ENCODE measurements around the gene ELOF1. TPM values are rescaled to one million over a fixed set of nuclear protein-coding genes. Genes with fewer than 3 reads are reported as not detected.
A peak's percentile ranks its signal among the peaks of the same experiment; 100 is the strongest.

ELOF1 gene
- total RNA-seq, 3 donors from 2014 or later, result 82.5 to 91.6 (median 86.4) TPM

DNA sequence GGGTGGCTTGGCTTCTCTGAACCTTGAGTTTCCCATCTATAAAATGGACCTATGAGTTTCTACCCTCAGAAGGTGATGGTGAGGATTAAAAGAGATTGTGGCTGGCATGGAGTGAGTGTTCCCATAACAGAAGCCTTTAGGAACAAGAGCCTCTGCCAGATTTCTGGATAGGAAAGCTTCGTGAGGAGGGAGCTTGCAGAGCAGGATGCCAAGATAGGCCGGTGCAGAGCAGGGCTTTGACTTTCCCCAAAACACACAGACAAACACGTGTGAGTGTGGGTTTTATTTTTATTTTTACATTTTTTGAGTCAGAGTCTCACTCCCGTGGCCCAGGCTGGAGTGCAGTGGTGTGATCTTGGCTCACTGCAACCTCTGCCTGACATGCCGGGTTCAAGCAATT, 24.1 kb downstream of the ELOF1 start:
- Mint-ChIP-seq H3K36me3 (ENCODE audit: insufficient read depth) (no peaks in the 10 kb centered on the region), H3K9me3 (no peaks in the 10 kb centered on the region), H3K4me1 (ENCODE audit: low read depth) (peaks cover 13% of the 10 kb centered on the region), H3K27me3 (ENCODE audit: low read depth) (peaks cover 12% of the 10 kb centered on the region), H3K4me3 (no peak overlapping the region)
- DNase-seq, result no peak
- no peak for ATAC-seq

DNA sequence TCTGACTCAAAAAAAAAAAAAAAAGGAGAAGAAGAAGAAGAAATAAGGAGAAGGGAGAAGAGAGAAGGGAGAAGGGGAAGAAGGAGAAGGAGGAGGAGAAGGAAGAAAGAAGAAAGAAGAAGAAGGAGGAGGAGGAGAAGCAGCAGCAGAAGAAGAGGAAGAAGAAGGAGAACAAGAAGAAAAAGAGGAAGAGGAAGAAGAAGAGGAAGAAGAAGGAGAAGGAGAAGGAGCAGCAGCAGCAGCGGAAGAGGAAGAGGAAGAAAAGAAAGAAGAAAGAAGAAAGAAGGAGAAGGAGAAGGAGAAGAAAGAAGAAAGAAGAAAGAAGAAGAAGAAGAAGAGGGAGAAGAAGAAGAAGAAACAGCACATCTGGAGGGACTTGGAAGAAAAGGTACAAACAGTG, 24.5 kb downstream of the ELOF1 start:
- peaks cover 13% of the 10 kb centered on the region for H3K4me1 Mint-ChIP-seq (ENCODE audit: low read depth)
- ATAC-seq (no peak), DNase-seq (no peak)
- H3K9me3 Mint-ChIP-seq, result no peaks in the 10 kb centered on the region
- H3K27me3 Mint-ChIP-seq (ENCODE audit: low read depth), result peaks cover 12% of the 10 kb centered on the region
- no peaks in the 10 kb centered on the region for H3K36me3 Mint-ChIP-seq (ENCODE audit: insufficient read depth)
- no peak overlapping the region for H3K4me3 Mint-ChIP-seq

DNA sequence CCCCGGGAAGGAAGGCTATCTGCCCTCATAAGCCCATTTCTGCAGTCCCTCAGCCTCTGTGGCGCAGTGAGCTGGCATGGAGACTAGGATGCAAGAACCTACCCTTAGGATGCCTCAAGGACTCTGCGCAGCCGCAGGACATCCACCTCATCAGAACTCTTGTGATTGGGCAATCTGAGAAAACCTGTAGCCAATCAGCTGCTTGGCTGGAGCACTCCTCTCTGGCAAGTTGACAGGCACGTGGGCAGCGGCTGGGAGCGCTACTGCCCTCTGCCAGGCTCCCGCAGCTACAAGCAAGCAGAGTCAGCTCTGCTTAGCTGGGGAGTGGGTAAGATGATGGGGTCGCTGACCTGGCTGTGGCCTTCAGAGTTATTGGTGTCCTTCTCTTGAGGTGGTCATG, 28.6 kb downstream of the ELOF1 start:
- ATAC-seq, result no peak
- DNase-seq, result no peak
- no peak overlapping the region for H3K4me3 Mint-ChIP-seq
- no peaks in the 10 kb centered on the region for H3K9me3 Mint-ChIP-seq
- H3K36me3 Mint-ChIP-seq (ENCODE audit: insufficient read depth), result peaks cover 4% of the 10 kb centered on the region
- peaks cover 26% of the 10 kb centered on the region for H3K4me1 Mint-ChIP-seq (ENCODE audit: low read depth)
- H3K27me3 Mint-ChIP-seq (ENCODE audit: low read depth), result no peaks in the 10 kb centered on the region

DNA sequence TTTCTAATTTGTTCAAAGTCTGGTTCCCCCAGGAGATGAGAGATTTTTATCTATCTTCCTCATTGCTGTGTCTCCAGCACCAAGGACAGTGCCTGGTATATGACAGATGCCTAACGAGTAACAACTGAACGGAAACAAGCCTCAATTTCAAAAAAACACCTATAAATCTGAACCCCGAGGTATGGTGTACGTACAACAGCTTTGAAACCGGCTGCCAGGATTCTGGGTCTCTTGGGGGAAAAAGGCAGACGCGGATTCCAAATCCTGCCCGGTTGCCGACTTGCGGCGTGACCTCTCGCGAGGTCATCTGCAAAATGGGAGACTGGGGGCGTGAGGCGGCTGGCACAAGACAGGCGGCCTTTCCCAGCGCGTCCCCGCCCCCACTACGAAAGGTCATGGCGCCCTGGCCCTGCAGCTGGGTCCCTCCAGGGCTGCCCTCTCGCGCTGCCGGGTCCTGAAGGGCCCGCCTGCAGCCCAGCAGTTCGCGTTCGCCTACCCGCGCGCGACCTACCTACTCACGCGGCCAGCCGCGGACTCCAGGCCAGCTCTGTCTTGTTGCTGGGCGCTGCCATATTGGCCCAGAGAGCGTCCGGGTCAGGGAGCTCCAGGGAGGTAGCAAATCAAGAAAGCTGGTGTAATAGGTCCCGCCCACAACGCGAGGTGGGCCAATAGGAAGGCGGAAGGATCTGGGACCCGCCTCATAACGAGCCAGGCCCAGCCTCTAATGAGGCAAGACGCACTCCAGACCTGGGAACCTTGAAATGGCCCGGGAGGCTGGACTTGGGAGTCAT, 30.3 kb downstream of the ELOF1 start, which contains the start of gene ECSIT:
TSS of gene ECSIT (minus strand) at position 584 of the 791 bp plus-strand sequence. CDS start 9,964 bp downstream, outside the sequence.
- Mint-ChIP-seq H3K27me3 (ENCODE audit: low read depth) (no peaks in the 10 kb centered on the region), H3K4me3 (peak within 1 kb of the TSS; percentile 94), H3K36me3 (ENCODE audit: insufficient read depth) (peaks cover 4% of the 10 kb centered on the region), H3K4me1 (ENCODE audit: low read depth) (peaks cover 22% of the 10 kb centered on the region), H3K9me3 (no peaks in the 10 kb centered on the region)
- peak; percentile 96 to 97 for ATAC-seq
- DNase-seq, result peak; percentile 87

DNA sequence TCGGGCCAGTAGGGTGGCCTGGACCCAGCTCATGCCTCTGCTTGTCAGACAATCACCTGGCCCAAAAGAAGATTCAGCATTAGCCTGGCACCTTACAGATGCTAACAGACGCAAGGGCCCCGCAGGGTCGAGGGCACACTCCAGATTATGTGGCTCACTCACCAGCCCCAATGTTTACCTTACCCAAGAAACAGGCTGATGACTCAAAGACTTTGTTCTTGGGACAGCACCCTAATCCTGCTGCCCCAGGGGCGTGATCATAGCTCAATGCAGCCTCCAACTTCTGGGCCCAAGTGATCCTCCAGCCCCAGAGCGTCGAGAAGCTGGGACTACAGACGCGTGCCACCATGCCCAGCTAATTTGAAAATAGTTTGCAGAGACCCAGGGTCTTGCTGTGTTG, 39.9 kb downstream of the ELOF1 start:
- no peaks in the 10 kb centered on the region for H3K4me1 Mint-ChIP-seq (ENCODE audit: low read depth)
- no peak overlapping the region for H3K4me3 Mint-ChIP-seq
- ATAC-seq, result peak in 1 of 2 donors; percentile 10
- DNase-seq, result no peak
- H3K9me3 Mint-ChIP-seq, result no peaks in the 10 kb centered on the region
- H3K36me3 Mint-ChIP-seq (ENCODE audit: insufficient read depth), result peaks cover 20% of the 10 kb centered on the region
- H3K27me3 Mint-ChIP-seq (ENCODE audit: low read depth), result no peaks in the 10 kb centered on the region

DNA sequence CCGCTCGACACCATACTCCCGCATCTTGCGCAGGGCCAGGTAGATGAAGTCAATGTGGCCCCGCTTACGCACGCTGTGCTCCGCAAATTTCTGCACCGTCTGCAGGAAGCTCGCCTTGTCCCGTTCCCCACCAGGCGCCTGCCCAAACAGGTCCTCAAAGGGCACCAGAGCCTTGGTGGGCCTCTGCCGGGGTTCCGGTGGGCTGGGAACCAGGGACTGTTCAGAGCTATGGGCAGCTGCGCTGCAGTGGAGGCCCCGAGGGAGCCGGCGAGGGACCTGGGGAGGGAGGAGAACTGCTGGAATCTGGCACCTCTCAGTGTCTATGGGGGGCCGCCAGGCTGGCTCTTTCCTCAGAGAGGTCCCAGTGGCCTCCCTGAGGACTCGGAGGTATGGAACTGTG, 45.1 kb downstream of the ELOF1 start:
- Mint-ChIP-seq H3K9me3 (no peaks in the 10 kb centered on the region), H3K4me1 (ENCODE audit: low read depth) (no peaks in the 10 kb centered on the region), H3K36me3 (ENCODE audit: insufficient read depth) (peaks cover 25% of the 10 kb centered on the region), H3K27me3 (ENCODE audit: low read depth) (no peaks in the 10 kb centered on the region), H3K4me3 (no peak overlapping the region)
- DNase-seq, result no peak
- no peak for ATAC-seq

DNA sequence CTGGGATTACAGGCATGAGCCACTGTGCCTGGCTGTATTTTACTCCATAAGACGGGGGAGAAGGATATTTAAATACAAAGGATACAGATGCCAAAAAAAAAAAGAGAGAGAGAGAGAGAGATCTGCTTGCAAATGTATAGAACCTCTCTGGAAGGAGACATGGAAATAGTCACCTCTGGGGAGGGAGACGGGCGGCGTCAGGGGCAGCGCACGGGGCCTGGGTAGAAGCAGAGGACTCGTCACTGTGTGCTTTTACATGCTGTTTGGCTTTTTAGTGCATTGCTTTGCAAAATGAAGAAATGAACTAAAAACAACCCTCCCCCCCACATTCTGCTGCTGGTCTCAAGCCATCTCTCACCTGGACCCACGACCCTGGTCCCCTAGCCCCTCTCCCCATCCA, 48.6 kb downstream of the ELOF1 start:
- Mint-ChIP-seq H3K27me3 (ENCODE audit: low read depth) (no peaks in the 10 kb centered on the region), H3K4me1 (ENCODE audit: low read depth) (peaks cover 4% of the 10 kb centered on the region), H3K4me3 (no peak overlapping the region), H3K9me3 (no peaks in the 10 kb centered on the region), H3K36me3 (ENCODE audit: insufficient read depth) (peaks cover 16% of the 10 kb centered on the region)
- ATAC-seq, result no peak
- no peak for DNase-seq

DNA sequence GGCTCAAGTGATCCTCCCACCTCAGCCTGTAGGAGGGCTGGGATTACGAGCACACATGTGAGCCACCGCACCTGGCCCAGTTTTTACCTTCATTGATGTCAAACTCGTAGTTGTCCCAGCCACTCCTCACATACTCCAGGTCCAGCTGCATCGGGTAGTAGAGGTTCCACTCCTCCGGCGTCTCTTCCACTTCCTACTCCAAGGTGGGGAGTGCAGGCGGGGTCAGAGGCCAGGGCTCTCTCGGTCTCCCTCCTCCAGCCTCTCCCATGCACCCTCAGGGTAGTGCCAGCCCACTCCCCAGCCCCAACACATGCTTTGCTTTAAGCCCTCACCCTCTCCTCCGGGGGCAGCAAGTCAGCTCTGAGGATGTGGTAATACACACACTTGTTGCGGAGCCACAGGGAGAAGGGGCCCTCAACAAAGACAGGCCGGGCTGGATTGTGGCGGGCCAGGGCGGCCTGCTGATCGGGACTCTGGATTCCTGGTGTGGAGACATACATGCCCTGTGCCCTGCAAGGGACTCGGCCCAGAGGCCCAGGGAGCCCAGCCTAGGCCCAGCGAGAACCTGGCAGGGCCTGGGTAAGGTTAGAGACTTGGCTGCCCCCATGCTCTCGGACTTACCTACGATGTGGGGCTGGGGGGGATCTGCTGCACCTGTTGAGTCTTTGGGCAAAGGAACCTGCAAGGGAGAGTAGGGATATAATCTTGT, 51.5 kb downstream of the ELOF1 start:
- Mint-ChIP-seq H3K4me3 (no peak overlapping the region), H3K4me1 (ENCODE audit: low read depth) (peaks cover 10% of the 10 kb centered on the region), H3K27me3 (ENCODE audit: low read depth) (no peaks in the 10 kb centered on the region), H3K36me3 (ENCODE audit: insufficient read depth) (peaks cover 11% of the 10 kb centered on the region), H3K9me3 (no peaks in the 10 kb centered on the region)
- ATAC-seq (no peak), DNase-seq (no peak)

DNA sequence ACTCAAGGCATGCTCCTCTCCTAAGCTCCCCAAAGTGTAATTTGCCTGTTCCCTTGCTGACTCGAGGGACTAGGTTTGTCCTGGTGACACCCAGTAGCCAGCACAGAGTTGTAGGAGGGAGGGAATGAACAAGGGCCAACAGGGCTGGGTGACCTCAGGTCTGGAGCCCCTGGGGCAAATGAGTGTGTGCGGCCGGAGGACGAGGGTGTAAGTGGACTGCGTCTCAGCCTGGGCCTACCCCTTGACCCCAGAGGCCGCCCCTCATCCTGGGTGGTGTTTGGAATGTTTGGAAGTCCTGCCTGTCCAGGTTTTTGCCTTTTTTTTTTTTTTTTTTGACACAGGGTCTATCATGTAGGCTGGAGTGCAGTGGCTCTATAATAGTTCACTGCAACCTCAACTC, 52.1 kb downstream of the ELOF1 start:
- Mint-ChIP-seq H3K9me3 (no peaks in the 10 kb centered on the region), H3K4me1 (ENCODE audit: low read depth) (peaks cover 10% of the 10 kb centered on the region), H3K36me3 (ENCODE audit: insufficient read depth) (peaks cover 11% of the 10 kb centered on the region), H3K27me3 (ENCODE audit: low read depth) (no peaks in the 10 kb centered on the region), H3K4me3 (peak overlapping the region; percentile 82)
- DNase-seq (no peak), ATAC-seq (no peak)

DNA sequence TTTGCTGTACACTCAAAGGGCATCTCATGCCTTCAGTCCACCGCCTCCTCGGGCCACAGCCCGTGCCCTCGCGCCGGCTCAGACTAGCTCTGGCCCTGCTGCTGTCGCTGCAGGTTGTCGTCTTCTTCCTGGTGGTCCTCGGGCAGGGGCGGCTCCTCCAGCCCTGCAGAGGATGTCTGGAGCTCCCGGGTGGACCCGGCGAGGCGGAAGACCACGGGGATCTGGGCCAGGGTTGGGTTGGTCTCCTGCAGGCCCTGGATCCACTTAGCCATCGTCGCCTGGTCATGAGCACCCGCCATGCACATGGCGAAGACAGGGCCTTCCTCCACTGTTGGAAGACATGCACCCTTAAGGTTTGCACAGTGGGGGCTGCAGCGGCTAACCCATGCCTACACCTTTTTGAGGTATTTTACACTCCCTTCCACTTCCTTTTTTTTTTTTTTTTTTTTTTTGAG, 52.9 kb downstream of the ELOF1 start:
- ATAC-seq, result peak; percentile 10 to 24
- Mint-ChIP-seq H3K4me3 (peak overlapping the region; percentile 82), H3K9me3 (no peaks in the 10 kb centered on the region), H3K27me3 (ENCODE audit: low read depth) (no peaks in the 10 kb centered on the region), H3K4me1 (ENCODE audit: low read depth) (peaks cover 10% of the 10 kb centered on the region), H3K36me3 (ENCODE audit: insufficient read depth) (peaks cover 7% of the 10 kb centered on the region)
- DNase-seq, result no peak

DNA sequence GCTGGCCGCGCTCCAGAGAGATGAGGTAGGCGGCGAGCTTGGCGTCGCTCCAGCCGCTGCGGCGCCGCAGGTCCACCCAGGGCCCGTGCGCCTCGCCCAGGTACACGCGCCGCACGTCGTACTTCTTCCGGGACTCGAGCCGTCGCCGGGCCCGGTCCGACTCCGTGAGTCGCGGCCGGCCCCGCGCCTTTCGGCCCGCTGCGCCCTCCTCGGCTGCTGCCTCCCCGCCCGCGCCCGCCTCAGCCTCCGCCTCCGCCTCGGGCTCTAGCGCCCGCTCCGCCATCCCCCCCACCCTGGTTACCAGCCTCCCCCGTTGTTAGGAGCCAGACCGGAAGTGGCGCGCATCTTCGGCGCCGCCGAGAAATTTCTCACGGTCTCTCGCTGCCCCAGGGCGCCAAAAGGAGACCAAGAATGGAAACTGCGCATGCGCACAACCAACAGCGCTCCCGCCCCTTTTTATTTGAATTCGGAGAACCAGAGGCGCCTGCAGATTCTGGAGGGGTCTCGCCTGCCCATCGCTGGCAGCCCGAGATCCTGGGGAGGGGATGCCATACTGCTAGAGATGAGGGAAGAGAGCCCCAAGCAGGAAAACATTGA, 53.4 kb downstream of the ELOF1 start, which contains the start of gene ZNF653:
TSS of gene ZNF653 (minus strand) at position 336 of the 597 bp plus-strand sequence. CDS start at position 283, 53 bp downstream.
- peak; percentile 68 to 70 for ATAC-seq
- DNase-seq, result peak; percentile 96
- no peaks in the 10 kb centered on the region for H3K27me3 Mint-ChIP-seq (ENCODE audit: low read depth)
- peaks cover 10% of the 10 kb centered on the region for H3K4me1 Mint-ChIP-seq (ENCODE audit: low read depth)
- peak within 1 kb of the TSS; percentile 82 for H3K4me3 Mint-ChIP-seq
- H3K9me3 Mint-ChIP-seq, result no peaks in the 10 kb centered on the region
- H3K36me3 Mint-ChIP-seq (ENCODE audit: insufficient read depth), result peaks cover 7% of the 10 kb centered on the region

DNA sequence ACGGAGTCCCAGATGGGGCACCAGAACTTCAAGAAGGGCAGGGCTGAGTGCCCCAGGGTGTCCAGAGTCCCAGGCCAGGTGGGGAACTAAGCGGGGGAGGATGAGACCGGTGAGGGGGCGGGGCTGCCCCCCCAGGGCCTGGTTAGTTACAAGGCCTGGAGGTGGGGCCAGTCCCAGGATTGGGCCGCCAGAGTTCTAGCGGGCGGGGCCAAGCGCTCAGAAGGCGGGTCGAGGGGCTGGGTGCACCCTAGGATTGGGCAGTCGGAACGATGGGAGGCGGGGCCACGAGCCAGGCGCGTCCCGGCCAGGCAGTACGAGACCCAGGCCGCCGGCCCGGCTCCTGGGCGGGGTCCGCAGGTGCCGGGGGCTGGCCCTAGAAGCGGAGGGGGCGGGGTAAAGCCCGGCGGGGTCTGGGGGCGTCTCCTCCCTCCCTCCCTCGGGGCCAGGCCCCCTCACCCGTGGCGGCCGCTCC, 54.0 kb downstream of the ELOF1 start:
- DNase-seq (peak; percentile 95), ATAC-seq (peak; percentile 96)
- Mint-ChIP-seq H3K4me3 (peak overlapping the region; percentile 82), H3K27me3 (ENCODE audit: low read depth) (no peaks in the 10 kb centered on the region), H3K9me3 (no peaks in the 10 kb centered on the region), H3K4me1 (ENCODE audit: low read depth) (peaks cover 10% of the 10 kb centered on the region), H3K36me3 (ENCODE audit: insufficient read depth) (peaks cover 2% of the 10 kb centered on the region)

DNA sequence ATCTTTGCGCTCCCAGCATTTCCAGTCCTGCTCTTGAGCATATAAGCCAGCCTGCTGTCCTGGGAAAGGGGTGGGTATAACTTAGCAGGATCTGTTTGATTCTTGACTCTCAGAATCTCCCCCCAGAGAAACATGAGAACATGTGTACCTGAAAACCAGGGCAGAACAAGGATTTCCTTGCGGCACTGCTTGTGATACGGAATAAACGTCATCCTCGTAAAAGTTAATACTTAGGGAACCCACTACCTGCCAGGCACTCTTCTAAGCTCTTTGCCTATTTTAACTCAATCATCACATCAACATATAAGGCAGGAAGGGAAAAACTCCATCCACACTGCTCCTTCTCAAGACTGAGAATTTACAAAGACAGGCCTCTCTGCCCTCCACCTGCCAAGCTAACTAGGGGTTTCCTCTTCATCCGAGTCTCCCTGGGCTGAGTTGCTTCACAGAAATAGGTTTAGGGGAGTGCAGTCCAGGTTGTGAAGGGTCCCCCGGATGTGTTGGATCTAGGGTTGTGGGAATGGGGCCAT, 54.5 kb downstream of the ELOF1 start:
- no peak for DNase-seq
- Mint-ChIP-seq H3K27me3 (ENCODE audit: low read depth) (no peaks in the 10 kb centered on the region), H3K9me3 (no peaks in the 10 kb centered on the region), H3K36me3 (ENCODE audit: insufficient read depth) (peaks cover 5% of the 10 kb centered on the region), H3K4me1 (ENCODE audit: low read depth) (peaks cover 10% of the 10 kb centered on the region), H3K4me3 (peak overlapping the region; percentile 82)
- ATAC-seq, result no peak

All from activated T-cell treated with anti-CD3 and anti-CD28 coated beads, Interleukin-2, amount 50 U/mL, for 4 hours (primary cell).